Activated T-cell treated with anti-CD3 and anti-CD28 coated beads, Interleukin-2, amount 50 U/mL, for 4 hours (primary cell): Measurements from ENCODE around the gene CSKMT. TPM values are rescaled to one million over a fixed set of nuclear protein-coding genes. Genes with fewer than 3 reads are reported as not detected.
"Not testable (repeated sequence)": the region's sequence is repeated elsewhere in the genome, so short reads cannot be mapped to it uniquely, and the experiment has no call there.

ENCODE experiments used
- ATAC-seq, 2 donors: fragments of 200-7000 bp; cut with Tn5 transposase; one replicate each; pipeline ENCODE4 v1.10.0; 2021
- DNase-seq: peaks from one replicate; pipeline ENCODE4 v3.0.0-alpha.2; 2020
- H3K27me3 Mint-ChIP-seq: one replicate; pipeline ENCODE4 v1.8.0; 2021; ENCODE audit warnings: low read depth, mixed read lengths
- H3K36me3 Mint-ChIP-seq: one replicate; pipeline ENCODE4 v1.8.0; 2022; ENCODE audit warnings: mixed read lengths; ENCODE audit not compliant: insufficient read depth
- H3K4me1 Mint-ChIP-seq: one replicate; pipeline ENCODE4 v1.8.0; 2021; ENCODE audit warnings: low read depth, mixed read lengths
- H3K4me3 Mint-ChIP-seq: one replicate; pipeline ENCODE4 v1.8.0; 2021; ENCODE audit warnings: mild to moderate bottlenecking, moderate library complexity, mixed read lengths
- H3K9me3 Mint-ChIP-seq: one replicate; pipeline ENCODE4 v1.8.0; 2021; ENCODE audit warnings: mixed read lengths
- total RNA-seq, 3 donors: library from RNA; stranded (reverse); gene quantifications; one replicate each; pipeline ENCODE4 v1.2.1, GENCODE V29; 2021

CSKMT gene
- total RNA-seq, 3 donors from 2014 or later: 54.6 to 73.1 (median 73.0) TPM

DNA sequence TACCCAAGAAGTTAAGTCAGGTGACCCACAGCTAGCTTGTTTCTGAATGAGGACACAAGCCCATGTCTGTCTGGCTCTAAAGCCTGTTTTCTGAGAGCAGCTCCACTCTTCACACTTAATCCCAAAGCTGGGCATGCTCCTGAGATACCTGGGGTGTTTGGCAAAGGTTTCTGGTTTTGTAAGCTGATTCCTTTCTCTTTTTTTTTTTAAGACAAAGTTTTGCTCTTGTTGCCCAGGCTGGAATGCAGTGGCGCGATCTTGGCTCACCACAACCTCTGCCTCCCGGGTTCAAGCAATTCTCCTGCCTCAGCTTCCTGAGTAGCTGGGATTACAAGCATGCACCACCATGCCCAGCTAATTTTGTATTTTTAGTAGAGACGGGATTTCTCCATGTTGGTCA is 28.5 kb downstream of the CSKMT start:
- H3K27me3 Mint-ChIP-seq, H3K4me1 Mint-ChIP-seq, H3K9me3 Mint-ChIP-seq, ATAC-seq, DNase-seq, H3K4me3 Mint-ChIP-seq: not testable (repeated sequence)
- H3K36me3 Mint-ChIP-seq: peaks cover 20% of the 10 kb centered on the region

DNA sequence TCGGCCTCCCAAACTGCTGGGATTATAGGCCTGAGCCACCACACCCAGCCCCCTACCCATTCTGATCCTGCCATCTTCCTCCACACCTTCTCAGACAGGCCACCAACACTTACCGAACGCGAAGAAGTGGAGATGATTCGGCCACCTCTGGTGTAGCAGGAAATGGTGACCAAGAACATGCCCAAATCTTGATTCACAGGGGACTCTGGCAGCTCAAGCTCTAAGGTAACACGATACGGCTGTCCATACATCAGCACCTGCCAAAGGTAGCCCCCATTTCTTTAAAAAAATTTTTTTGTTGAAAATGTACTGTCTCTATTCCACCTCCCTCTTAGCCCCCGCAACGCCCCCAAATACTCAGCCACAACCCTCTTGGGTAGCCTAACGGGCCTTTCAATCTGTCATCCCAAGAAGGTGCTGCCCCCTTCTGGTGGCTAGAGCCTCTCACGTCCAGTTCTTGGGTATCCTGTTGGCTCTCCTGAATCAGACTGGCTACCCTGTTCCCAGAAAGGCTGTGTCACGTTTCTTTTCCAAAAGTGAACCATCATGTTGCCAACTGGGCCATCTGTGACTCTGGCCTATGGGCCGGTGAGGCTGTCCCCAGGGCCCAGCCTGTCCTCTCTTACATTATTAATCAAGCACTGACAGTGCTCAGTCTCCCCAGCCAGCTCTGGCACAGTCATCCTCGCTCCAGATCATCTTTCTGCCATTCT is 29.5 kb downstream of the CSKMT start:
- Mint-ChIP-seq H3K4me1 (peaks cover 6% of the 10 kb centered on the region), H3K27me3 (no peaks in the 10 kb centered on the region), H3K36me3 (peaks cover 20% of the 10 kb centered on the region), H3K9me3 (no peaks in the 10 kb centered on the region), H3K4me3 (no peak overlapping the region)
- DNase-seq (peak; percentile 75), ATAC-seq (peak; percentile 93 to 96)

DNA sequence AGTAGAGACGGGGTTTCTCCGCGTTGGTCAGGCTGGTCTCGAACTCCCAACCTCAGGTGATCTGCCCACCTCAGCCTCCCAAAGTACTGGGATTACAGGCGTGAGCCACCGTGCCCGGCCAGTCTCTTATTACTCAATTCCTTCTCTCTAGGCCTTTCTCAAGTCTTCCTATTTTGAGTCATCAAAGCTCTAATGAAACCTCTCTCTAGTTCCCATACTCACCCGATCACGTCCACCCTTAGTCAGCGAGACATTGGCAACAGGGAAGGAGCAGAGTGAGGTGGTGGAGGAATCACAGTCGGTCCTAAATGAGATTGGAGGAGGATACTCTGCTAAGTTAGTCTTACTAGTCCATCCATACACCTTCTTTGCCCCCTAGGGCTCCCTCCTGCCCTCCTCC is 37.1 kb downstream of the CSKMT start:
- Mint-ChIP-seq H3K9me3 (no peaks in the 10 kb centered on the region), H3K4me1 (peaks cover 20% of the 10 kb centered on the region), H3K36me3 (peaks cover 5% of the 10 kb centered on the region), H3K27me3 (no peaks in the 10 kb centered on the region), H3K4me3 (no peak overlapping the region)
- ATAC-seq (no peak), DNase-seq (no peak)

DNA sequence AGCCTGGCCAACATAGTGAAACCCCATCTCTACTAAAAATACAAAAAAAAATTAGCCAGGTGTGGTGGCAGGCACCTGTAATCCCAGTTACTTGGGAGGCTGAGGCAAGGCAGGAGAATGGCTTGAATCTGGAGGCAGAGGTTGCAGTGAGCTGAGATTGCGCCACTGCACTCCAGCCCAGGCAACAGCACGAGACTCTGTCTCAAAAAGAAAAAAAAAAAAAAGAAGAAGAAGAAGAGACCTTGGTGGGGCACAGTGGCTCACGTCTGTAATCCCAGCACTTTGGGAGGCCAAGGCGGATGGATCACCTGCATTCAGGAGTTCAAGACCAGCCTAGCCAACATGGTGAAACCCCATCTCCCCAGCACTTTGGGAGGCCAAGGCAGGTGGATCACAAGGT is 38.8 kb downstream of the CSKMT start:
- peaks cover 32% of the 10 kb centered on the region for H3K4me1 Mint-ChIP-seq
- ATAC-seq, DNase-seq, H3K36me3 Mint-ChIP-seq, H3K4me3 Mint-ChIP-seq, H3K9me3 Mint-ChIP-seq, H3K27me3 Mint-ChIP-seq: not testable (repeated sequence)

GRCh38 chr11:62705413-62705812 is 40.3 kb downstream of the CSKMT start:
- H3K9me3 Mint-ChIP-seq: no peaks in the 10 kb centered on the region
- H3K4me1 Mint-ChIP-seq: peaks cover 45% of the 10 kb centered on the region
- no peak for DNase-seq
- H3K27me3 Mint-ChIP-seq: no peaks in the 10 kb centered on the region
- peaks cover 11% of the 10 kb centered on the region for H3K36me3 Mint-ChIP-seq
- H3K4me3 Mint-ChIP-seq: peak overlapping the region; percentile 90
- ATAC-seq: no peak

- Mint-ChIP-seq H3K4me3 (peak overlapping the region; percentile 90), H3K4me1 (peaks cover 49% of the 10 kb centered on the region), H3K9me3 (no peaks in the 10 kb centered on the region), H3K27me3 (no peaks in the 10 kb centered on the region), H3K36me3 (peaks cover 16% of the 10 kb centered on the region)
- peak; percentile 77 to 78 for ATAC-seq
- DNase-seq: peak; percentile 95
Observed at GRCh38 chr11:62705880-62706849, 41.1 kb downstream of the CSKMT start.

DNA sequence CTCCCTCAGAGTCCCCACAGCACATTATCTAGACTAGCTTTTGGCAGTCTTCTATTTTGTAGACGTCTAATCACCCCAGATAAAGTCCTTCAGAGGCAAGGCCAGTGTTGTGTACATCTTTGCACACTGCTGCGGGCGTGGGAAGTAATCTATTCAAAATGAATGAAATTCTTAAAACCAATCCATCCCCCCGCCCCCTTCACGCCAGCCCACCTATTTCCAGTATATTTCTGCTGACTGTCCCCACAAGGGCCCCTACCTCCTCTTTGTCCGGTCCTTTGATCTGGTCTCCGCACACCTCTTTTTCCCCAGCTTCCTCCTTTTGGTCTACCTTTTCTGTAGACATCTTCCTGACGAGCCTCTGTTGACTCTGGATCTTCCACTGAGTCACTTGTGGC is 41.7 kb downstream of the CSKMT start:
- Mint-ChIP-seq H3K27me3 (no peaks in the 10 kb centered on the region), H3K36me3 (peaks cover 16% of the 10 kb centered on the region), H3K9me3 (no peaks in the 10 kb centered on the region), H3K4me1 (peaks cover 49% of the 10 kb centered on the region), H3K4me3 (peak overlapping the region; percentile 90)
- ATAC-seq (no peak), DNase-seq (no peak)

- no peaks in the 10 kb centered on the region for H3K9me3 Mint-ChIP-seq
- peak within 1 kb of the TSS; percentile 94 for H3K4me3 Mint-ChIP-seq
- peaks cover 53% of the 10 kb centered on the region for H3K4me1 Mint-ChIP-seq
- no peak for ATAC-seq
- H3K36me3 Mint-ChIP-seq: peaks cover 18% of the 10 kb centered on the region
- no peak for DNase-seq
- no peaks in the 10 kb centered on the region for H3K27me3 Mint-ChIP-seq
Observed at GRCh38 chr11:62707277-62707861, 42.3 kb downstream of the CSKMT start, which contains the start of the genes BSCL2 and GNG3. Gene BSCL2, minus strand, starts transcription at chr11:62707424. Its CDS starts 229 bp downstream, at chr11:62707195. Gene GNG3, plus strand, starts transcription at chr11:62707676. Its CDS starts 620 bp downstream, at chr11:62708296.

GRCh38 chr11:62708392-62708791 is 43.3 kb downstream of the CSKMT start:
- Mint-ChIP-seq H3K4me1 (peaks cover 63% of the 10 kb centered on the region), H3K9me3 (no peaks in the 10 kb centered on the region), H3K4me3 (peak overlapping the region; percentile 94), H3K27me3 (no peaks in the 10 kb centered on the region), H3K36me3 (peaks cover 19% of the 10 kb centered on the region)
- DNase-seq (no peak), ATAC-seq (no peak)

DNA sequence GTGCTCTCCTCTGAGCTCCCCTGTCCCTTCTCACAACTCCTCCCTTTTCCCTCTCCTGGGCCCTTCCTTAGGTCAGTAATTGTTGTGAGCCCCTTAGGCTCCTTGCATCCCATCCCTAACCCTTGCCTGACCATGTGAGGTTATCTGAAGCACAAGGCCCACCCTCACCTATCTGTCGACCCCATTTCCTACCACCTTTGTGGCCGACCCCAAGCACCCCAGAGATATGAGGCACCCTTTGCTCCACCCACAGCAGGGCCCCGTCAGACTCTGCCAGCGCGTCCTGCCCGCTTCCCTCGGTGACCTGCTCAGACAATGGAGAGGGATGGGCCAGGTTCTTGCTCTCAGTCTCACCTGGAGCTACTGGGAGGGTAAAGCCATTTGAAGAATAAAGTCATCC is 43.7 kb downstream of the CSKMT start:
- Mint-ChIP-seq H3K27me3 (no peaks in the 10 kb centered on the region), H3K36me3 (peaks cover 23% of the 10 kb centered on the region), H3K9me3 (no peaks in the 10 kb centered on the region), H3K4me1 (peaks cover 67% of the 10 kb centered on the region), H3K4me3 (peak overlapping the region; percentile 94)
- ATAC-seq (peak; percentile 24 to 27), DNase-seq (peak; percentile 35)

GRCh38 chr11:62709247-62710000 is 44.3 kb downstream of the CSKMT start:
- peak; percentile 95 for DNase-seq
- no peaks in the 10 kb centered on the region for H3K9me3 Mint-ChIP-seq
- peaks cover 28% of the 10 kb centered on the region for H3K36me3 Mint-ChIP-seq
- peak overlapping the region; percentile 94 for H3K4me3 Mint-ChIP-seq
- peaks cover 70% of the 10 kb centered on the region for H3K4me1 Mint-ChIP-seq
- ATAC-seq: peak; percentile 83 to 84
- H3K27me3 Mint-ChIP-seq: no peaks in the 10 kb centered on the region

GRCh38 chr11:62710001-62710345 is 44.9 kb downstream of the CSKMT start:
- Mint-ChIP-seq H3K4me3 (peak overlapping the region; percentile 94), H3K9me3 (no peaks in the 10 kb centered on the region), H3K27me3 (no peaks in the 10 kb centered on the region), H3K4me1 (peaks cover 71% of the 10 kb centered on the region), H3K36me3 (peaks cover 28% of the 10 kb centered on the region)
- ATAC-seq (no peak), DNase-seq (peak; percentile 14)

DNA sequence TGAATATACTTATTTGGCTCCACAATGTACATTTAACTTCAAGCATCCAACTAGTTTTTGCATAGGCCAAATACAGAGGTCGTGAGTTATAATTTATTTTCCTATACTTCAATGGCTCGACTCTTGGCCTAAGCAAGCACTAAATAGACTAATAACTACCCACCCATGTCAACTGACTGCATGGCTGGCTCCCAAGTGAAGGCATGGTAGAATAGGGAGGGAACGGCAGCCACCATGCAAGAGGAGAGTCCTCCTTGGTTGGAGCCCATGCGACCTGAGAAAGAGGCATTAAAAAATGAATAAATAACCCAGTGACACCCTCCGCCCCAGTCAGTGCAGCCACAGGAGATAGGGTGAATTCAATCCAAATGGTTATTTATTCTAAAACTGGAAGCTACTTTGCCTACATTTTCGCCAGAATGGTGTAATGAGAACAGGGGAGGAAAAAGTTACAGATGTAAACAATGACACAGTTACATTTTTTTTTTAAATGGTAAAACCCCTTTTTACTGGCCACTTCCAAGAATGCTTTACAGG is 47.2 kb downstream of the CSKMT start:
- ATAC-seq (no peak), DNase-seq (no peak)
- Mint-ChIP-seq H3K36me3 (peaks cover 47% of the 10 kb centered on the region), H3K4me3 (no peak overlapping the region), H3K27me3 (no peaks in the 10 kb centered on the region), H3K9me3 (no peaks in the 10 kb centered on the region), H3K4me1 (peaks cover 53% of the 10 kb centered on the region)
